Esophagus muscularis mucosa (tissue), 4 donors: ENCODE data around the gene ZNF213.

Experiments
- EP300 ChIP-seq: sonication (generic); formaldehyde crosslinking; IDR thresholded peaks from one replicate; pipeline ENCODE4 v1.6.1; 2017; ENCODE audit warnings: antibody characterized with exemption
- POLR2A ChIP-seq: fragments of 450-650 bp; IDR thresholded peaks from one replicate; pipeline ENCODE4 v1.6.1; 2017; ENCODE audit warnings: antibody characterized with exemption, moderate library complexity, mild to moderate bottlenecking, low read depth
- TF ChIP-seq, protein P1 (sequence below), 3 experiments: fragments of 200-600 bp in 2 of 3; fragments of 450-650 bp in 1 of 3; sonication (generic) in 2 of 3; IDR thresholded peaks; one replicate each; pipeline ENCODE4 v1.5.1; 2017 to 2019; ENCODE audit warnings: antibody characterized with exemption in 3 of 3, mild to moderate bottlenecking in 2 of 3, moderate library complexity in 1 of 3

DNA sequence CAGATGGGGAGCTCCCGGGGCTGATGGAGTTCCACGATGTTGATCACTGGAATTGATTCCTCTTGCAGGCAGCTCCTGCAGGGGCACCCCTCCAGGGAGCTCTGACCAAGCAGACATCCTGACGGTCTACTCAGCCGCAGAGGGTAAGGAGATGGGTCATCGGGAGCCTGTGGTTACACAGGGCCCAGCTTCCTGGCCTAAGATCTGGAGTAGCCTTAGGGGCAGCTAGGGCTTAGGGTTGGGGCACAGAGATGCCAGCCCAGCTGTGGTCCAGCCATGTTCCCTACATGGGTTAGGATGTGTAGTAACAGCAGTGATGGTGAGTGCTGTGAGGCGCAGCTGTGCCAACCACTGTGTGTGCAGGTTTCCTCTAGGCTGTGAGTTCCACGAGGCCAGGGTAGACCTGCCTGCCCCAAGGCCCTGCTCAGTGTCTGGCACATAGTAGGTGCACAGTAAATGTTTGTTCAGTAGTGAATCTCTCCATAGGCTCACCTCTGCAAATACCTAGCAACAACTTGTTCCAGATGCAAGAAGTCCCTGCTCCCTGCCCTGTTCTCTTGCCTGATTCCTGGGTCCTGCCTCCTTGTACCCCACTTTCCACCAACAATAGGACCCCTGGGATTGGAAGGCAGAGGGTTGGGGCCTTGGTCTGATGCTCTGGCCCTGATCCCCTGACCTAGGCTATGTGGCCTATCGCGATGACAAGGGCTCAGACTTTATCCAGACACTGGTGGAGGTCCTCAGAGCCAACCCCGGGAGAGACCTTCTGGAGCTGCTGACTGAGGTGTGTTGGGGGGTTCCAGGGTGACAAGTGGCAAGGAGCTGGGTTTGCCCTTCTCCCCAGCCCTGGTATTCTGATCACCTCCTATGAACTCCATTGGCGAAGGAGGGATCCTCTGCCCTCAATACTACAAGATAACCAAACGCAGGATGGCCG lies 13.7 kb downstream of the ZNF213 start:
- TF ChIP-seq POLR2A = no peak
- TF ChIP-seq, protein P1, sequence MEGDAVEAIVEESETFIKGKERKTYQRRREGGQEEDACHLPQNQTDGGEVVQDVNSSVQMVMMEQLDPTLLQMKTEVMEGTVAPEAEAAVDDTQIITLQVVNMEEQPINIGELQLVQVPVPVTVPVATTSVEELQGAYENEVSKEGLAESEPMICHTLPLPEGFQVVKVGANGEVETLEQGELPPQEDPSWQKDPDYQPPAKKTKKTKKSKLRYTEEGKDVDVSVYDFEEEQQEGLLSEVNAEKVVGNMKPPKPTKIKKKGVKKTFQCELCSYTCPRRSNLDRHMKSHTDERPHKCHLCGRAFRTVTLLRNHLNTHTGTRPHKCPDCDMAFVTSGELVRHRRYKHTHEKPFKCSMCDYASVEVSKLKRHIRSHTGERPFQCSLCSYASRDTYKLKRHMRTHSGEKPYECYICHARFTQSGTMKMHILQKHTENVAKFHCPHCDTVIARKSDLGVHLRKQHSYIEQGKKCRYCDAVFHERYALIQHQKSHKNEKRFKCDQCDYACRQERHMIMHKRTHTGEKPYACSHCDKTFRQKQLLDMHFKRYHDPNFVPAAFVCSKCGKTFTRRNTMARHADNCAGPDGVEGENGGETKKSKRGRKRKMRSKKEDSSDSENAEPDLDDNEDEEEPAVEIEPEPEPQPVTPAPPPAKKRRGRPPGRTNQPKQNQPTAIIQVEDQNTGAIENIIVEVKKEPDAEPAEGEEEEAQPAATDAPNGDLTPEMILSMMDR (IDR thresholded peaks at IDR 0.05) = no peak
- no peak for TF ChIP-seq EP300
